Spleen (tissue), 11 donors: ENCODE results near the gene PPIL4. TPM values are rescaled to one million over a fixed set of nuclear protein-coding genes. Genes with fewer than 3 reads are reported as not detected.

Experiments used
- DNase-seq: peaks from one replicate; pipeline ENCODE4 v3.0.0-alpha.2; 2020
- H3K27ac ChIP-seq, 8 donors: fragments of 200-600 bp; sonication (generic) in 7 of 8; 1 replicate in 4 of 8; 2 replicates in 4 of 8; pipeline versions ENCODE4 v1.5.0 to v1.8.0; 2016 to 2021; ENCODE audit warnings: inconsistent platforms in 4 of 8, mild to moderate bottlenecking in 4 of 8, moderate library complexity in 1 of 8
- H3K27me3 ChIP-seq, 7 donors: fragments of 200-600 bp; sonication (generic) in 6 of 7; replicated peaks in 1 of 7; 1 replicate in 4 of 7; 2 replicates in 3 of 7; pipeline versions ENCODE4 v1.5.0 to v1.8.0; 2016 to 2021; ENCODE audit warnings: inconsistent platforms in 3 of 7, mild to moderate bottlenecking in 1 of 7
- H3K36me3 ChIP-seq, 6 donors: fragments of 200-600 bp; sonication (generic) in 5 of 6; 1 replicate in 4 of 6; 2 replicates in 2 of 6; pipeline versions ENCODE4 v1.5.0 to v1.8.0; 2016 to 2021; ENCODE audit warnings: inconsistent platforms in 2 of 6
- H3K4me1 ChIP-seq, 6 donors: fragments of 200-600 bp; sonication (generic) in 5 of 6; 1 replicate in 3 of 6; 2 replicates in 3 of 6; pipeline versions ENCODE4 v1.5.0 to v1.8.0; 2016 to 2021; ENCODE audit warnings: inconsistent platforms in 3 of 6
- H3K4me3 ChIP-seq, 8 donors: fragments of 200-600 bp; sonication (generic) in 7 of 8; 1 replicate in 4 of 8; 2 replicates in 4 of 8; pipeline versions ENCODE4 v1.5.0 to v1.8.0; 2016 to 2021; ENCODE audit warnings: inconsistent platforms in 4 of 8, mild to moderate bottlenecking in 4 of 8, moderate library complexity in 2 of 8
- H3K9me3 ChIP-seq, 8 donors: fragments of 200-600 bp; sonication (generic) in 7 of 8; 1 replicate in 4 of 8; 2 replicates in 4 of 8; pipeline versions ENCODE4 v1.5.0 to v1.8.0; 2016 to 2021; ENCODE audit warnings: inconsistent platforms in 4 of 8
- POLR2A ChIP-seq, 3 donors: fragments of 450-650 bp; IDR thresholded peaks; one replicate each; pipeline ENCODE4 v1.5.1; 2017; ENCODE audit warnings: antibody characterized with exemption in 3 of 3, mild to moderate bottlenecking in 1 of 3
- POLR2AphosphoS5 ChIP-seq, 3 donors: sonication (generic); formaldehyde crosslinking; IDR thresholded peaks; one replicate each; pipeline ENCODE4 v1.5.1; 2017; ENCODE audit warnings: antibody characterized with exemption in 3 of 3
- WGBS, 5 donors: extraction: QIAGEN DNeasy Blood & Tissue Kit in 3 of 5; methylation state at CpG; one replicate each; pipeline versions ENCODE4 v1.1.5 to v1.1.7; 2013 to 2018; 5-methylcytosine and 5-hydroxymethylcytosine counted together
- intact Hi-C: fragments of 100-400 bp; cut with DNase I; formaldehyde crosslinking; loops from one replicate; pipeline ENCODE4 v1.15.0; 2023; ENCODE audit warnings: low total_unique reads
- polyA plus RNA-seq, 3 donors: library from polyadenylated mRNA; stranded (reverse); fragments of 200-250 nt; gene quantifications; one replicate each; pipeline ENCODE4 v1.2.1, GENCODE V29; 2013
- total RNA-seq, 7 donors: library from RNA; depleted of rRNA in 3 of 7; stranded (reverse); fragments of >200 nt in 3 of 7; fragmentation: NEBNext Ultra II Directional in 4 of 7; extraction: Animal tissue kit (Norgen Biotek cat#: 25700) in 4 of 7; gene quantifications; one replicate each; pipeline versions ENCODE4 v1.1.0 to v1.2.1, GENCODE V29; 2016 to 2021
- TF ChIP-seq, protein P1 (sequence below), 11 experiments: fragments of 200-600 bp in 7 of 11; fragments of 450-650 bp in 4 of 11; sonication (generic) in 4 of 11; IDR thresholded peaks in 8 of 11; conservative IDR thresholded peaks in 3 of 11; 1 replicate in 7 of 11; 2 replicates in 4 of 11; pipeline versions ENCODE4 v1.4.0 to v1.8.0; 2016 to 2021; ENCODE audit warnings: antibody characterized with exemption in 11 of 11, inconsistent platforms in 4 of 11, mild to moderate bottlenecking in 1 of 11
- donor health status: healthy with polysubstance abuse.
- donor health status: DM: no; HTN: no; CAD: no; lungs with moderate emphysema.
- donor health status: DM: no; HTN: no; CAD: no.
- donor health status: Bipolar disorder and iron deficiency.
- donor health status: healthy.
- donor health status: DM: no; HTN: no; CAD: no.
- donor health status: DM: yes; HTN: yes; CAD: no.

Gene PPIL4
- total and polyA plus RNA-seq, 10 donors, result 14.7 to 36.8 (median 26.4) TPM

DNA sequence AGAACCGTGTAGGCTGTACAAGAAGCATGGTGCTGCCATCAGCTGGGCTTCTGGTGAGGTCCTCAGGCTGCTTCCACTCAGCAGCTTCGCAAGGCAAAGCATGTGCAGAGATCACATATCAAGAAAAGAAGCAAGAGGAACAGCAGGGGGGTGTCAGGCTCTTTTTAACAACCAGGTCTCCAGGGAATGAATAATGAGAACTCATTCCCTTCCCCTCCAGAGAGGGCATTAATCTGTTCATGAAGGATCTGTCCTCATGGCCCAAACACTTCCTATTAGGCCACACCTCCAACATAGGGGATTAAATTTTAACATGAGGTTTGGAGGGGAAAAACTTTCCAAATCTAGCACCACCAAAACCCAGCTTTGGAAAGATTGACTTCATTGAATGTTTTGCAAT, 40.3 kb upstream of the PPIL4 start:
- no peak overlapping the region for H3K27ac ChIP-seq
- WGBS, 5 donors, result 92 to 98% (median 96%) methylated on average over 2 of the region's 2 CpGs
- H3K4me3 ChIP-seq, result no peak overlapping the region
- no peak for DNase-seq
- no peaks in the 10 kb centered on the region for H3K4me1 ChIP-seq
- intact Hi-C loops, result no loop called here
- H3K36me3 ChIP-seq, result peaks cover 0 to 100% (median 71%) of the 10 kb centered on the region in 6 donors
- H3K27me3 ChIP-seq, result no peaks in the 10 kb centered on the region
- H3K9me3 ChIP-seq, result no peaks in the 10 kb centered on the region
- TF ChIP-seq, protein P1, sequence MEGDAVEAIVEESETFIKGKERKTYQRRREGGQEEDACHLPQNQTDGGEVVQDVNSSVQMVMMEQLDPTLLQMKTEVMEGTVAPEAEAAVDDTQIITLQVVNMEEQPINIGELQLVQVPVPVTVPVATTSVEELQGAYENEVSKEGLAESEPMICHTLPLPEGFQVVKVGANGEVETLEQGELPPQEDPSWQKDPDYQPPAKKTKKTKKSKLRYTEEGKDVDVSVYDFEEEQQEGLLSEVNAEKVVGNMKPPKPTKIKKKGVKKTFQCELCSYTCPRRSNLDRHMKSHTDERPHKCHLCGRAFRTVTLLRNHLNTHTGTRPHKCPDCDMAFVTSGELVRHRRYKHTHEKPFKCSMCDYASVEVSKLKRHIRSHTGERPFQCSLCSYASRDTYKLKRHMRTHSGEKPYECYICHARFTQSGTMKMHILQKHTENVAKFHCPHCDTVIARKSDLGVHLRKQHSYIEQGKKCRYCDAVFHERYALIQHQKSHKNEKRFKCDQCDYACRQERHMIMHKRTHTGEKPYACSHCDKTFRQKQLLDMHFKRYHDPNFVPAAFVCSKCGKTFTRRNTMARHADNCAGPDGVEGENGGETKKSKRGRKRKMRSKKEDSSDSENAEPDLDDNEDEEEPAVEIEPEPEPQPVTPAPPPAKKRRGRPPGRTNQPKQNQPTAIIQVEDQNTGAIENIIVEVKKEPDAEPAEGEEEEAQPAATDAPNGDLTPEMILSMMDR (IDR thresholded peaks at IDR 0.05 in 8 of 11, conservative IDR thresholded peaks at IDR 0.05 in 3 of 11), result no peak
- TF ChIP-seq POLR2AphosphoS5 (IDR thresholded peaks at IDR 0.05) (no peak), POLR2A (IDR thresholded peaks at IDR 0.05) (no peak)

DNA sequence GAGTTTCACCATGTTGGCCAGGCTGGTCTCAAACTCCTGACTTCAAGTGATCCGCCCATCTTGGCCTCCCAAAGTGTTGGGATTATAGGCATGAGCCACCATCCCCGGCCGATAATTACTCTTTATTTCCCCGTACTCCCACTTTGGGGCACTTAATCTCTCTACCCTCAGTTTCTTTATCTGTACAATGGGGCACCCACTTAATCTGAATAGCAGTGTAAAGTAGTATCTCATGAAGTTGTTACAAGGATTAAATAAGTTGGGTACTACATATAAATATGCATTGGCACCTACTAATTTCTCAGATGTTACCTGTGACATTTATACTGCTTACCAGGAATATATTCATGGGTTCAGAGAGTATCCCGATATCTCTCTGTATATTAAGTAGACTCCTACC, 35.5 kb upstream of the PPIL4 start:
- peaks cover 0 to 96% (median 61%) of the 10 kb centered on the region in 6 donors for H3K36me3 ChIP-seq
- no peak for TF ChIP-seq POLR2A (IDR thresholded peaks at IDR 0.05)
- TF ChIP-seq, protein P1 (IDR thresholded peaks at IDR 0.05 in 8 of 11, conservative IDR thresholded peaks at IDR 0.05 in 3 of 11), result no peak
- TF ChIP-seq POLR2AphosphoS5 (IDR thresholded peaks at IDR 0.05), result no peak
- intact Hi-C loops, result no loop called here

DNA sequence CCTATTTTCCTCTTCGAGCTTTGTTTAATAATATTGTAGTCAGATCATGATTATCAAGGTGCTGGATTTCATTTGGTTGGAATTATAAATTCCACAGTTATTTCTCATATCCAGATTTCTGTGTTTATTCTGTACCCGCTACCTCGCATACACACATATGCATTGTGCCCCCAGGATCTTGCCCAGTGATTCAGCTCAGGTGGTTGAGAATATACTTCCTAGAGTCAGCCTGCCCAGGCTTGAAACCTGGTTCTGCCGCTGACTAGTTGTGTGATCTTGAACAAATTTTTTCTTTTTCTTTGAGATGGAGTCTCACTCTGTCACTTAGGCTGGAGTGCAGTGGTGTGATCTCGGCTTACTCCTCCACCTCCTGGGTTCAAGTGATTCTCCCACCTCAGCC, 35.0 kb upstream of the PPIL4 start:
- H3K9me3 ChIP-seq, result no peaks in the 10 kb centered on the region
- no peak overlapping the region for H3K4me3 ChIP-seq
- no peaks in the 10 kb centered on the region for H3K4me1 ChIP-seq
- H3K36me3 ChIP-seq, result peaks cover 0 to 96% (median 56%) of the 10 kb centered on the region in 6 donors
- no peak for DNase-seq
- 92 to 98% (median 98%) methylated on average over 5 of the region's 5 CpGs for WGBS, 5 donors
- H3K27ac ChIP-seq, result no peak overlapping the region
- intact Hi-C loops, result no loop called here
- TF ChIP-seq POLR2A (IDR thresholded peaks at IDR 0.05) (no peak), POLR2AphosphoS5 (IDR thresholded peaks at IDR 0.05) (no peak)
- TF ChIP-seq, protein P1 (IDR thresholded peaks at IDR 0.05 in 8 of 11, conservative IDR thresholded peaks at IDR 0.05 in 3 of 11), result no peak
- H3K27me3 ChIP-seq, result no peaks in the 10 kb centered on the region

More for the DNA sequence above, 35.5 kb upstream of the PPIL4 start:
- Histone ChIP-seq H3K9me3 (no peaks in the 10 kb centered on the region), H3K27ac (no peak overlapping the region), H3K4me3 (no peak overlapping the region), H3K27me3 (no peaks in the 10 kb centered on the region), H3K4me1 (no peaks in the 10 kb centered on the region)
- no peak for DNase-seq
- WGBS, 5 donors, result 97 to 98% (median 98%) methylated on average over 5 of the region's 5 CpGs

DNA sequence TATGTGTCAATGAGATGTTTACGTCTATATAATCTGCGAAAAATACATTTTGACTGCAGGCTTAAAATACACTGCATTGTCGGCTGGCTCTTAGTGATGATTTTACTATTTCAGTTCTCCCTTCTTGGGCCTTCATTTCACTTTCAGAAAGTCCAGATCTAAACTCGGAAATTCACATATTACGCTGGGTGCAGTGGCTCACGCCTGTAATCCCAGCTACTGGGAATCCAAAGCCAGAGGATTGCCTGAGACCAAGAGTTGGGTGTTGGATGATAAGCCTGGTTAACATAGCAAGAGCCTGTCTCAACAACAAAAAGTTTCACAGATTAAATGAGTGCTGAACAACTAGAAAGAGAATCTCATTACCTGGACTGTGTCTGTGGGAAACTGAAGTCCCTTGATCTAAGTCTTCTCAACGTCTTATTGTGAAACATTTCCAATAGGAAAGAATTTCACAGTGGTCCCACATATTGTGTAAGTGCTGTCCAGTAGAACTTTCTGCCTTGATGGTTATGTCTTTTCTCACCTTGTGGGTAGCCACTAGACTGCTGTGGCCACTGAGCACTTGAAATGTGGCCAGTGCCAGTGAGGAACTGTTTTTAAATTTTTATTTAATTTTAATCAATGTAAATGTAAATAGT, 22.2 kb upstream of the PPIL4 start:
- Histone ChIP-seq H3K27me3 (no peaks in the 10 kb centered on the region), H3K9me3 (no peaks in the 10 kb centered on the region), H3K4me3 (peak overlapping the region in 2 of 8 donors; percentile 87 to 97), H3K4me1 (peaks cover 15 to 56% (median 31%) of the 10 kb centered on the region in 6 donors), H3K36me3 (peaks cover 0 to 6% (median 3%) of the 10 kb centered on the region in 6 donors), H3K27ac (no peak overlapping the region)
- DNase-seq, result no peak
- intact Hi-C loops, result loop anchor here (10.0 kb wide), 1 partner anchor 147 kb away; the partner anchor contains the start of gene LATS1
- TF ChIP-seq POLR2A (IDR thresholded peaks at IDR 0.05) (no peak), POLR2AphosphoS5 (IDR thresholded peaks at IDR 0.05) (no peak)
- TF ChIP-seq, protein P1 (IDR thresholded peaks at IDR 0.05 in 8 of 11, conservative IDR thresholded peaks at IDR 0.05 in 3 of 11), result no peak
- 70 to 81% (median 75%) methylated on average over 7 of the region's 7 CpGs for WGBS, 5 donors
